ENCODE results near the gene CLSTN3.

DNA sequence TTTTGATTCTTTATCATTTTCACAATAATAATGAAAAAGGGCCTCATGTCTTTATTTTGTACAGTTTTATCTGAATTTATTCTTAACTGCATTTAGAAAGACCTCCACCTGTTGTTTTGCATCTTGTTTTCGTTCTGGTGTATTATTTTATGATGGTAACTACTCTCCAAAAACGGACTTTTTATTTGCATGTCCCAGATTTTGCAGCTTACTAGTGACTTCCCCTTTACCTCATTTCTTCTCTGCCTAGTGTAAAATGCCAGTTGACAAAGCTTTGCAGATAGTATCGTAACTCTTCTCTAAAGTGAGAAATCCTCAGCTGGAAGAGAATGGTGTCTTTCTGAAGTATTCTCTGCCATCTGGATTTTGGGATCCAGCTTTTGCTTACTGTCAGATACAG lies 76.5 kb downstream of the CLSTN3 start:
- TF ChIP-seq POLR2AphosphoS5 (IDR thresholded peaks at IDR 0.05; ENCODE audit: low read depth, low read length) (no peak), TAF1 (IDR thresholded peaks at IDR 0.05; ENCODE audit: borderline replicate concordance, low read depth, low read length) (no peak), POLR2A (IDR thresholded peaks at IDR 0.05; ENCODE audit: low read depth, low read length) (no peak)
